COR-L47 (cell line): Measurements from ENCODE around the gene VWA1.
"Not testable (repeated sequence)": the region's sequence is repeated elsewhere in the genome, so short reads cannot be mapped to it uniquely, and the experiment has no call there.

Experiments
- DNase-seq: peaks from one replicate; lab custom pipeline; 2025; lab: John Stamatoyannopoulos, UW

Gene VWA1

DNA sequence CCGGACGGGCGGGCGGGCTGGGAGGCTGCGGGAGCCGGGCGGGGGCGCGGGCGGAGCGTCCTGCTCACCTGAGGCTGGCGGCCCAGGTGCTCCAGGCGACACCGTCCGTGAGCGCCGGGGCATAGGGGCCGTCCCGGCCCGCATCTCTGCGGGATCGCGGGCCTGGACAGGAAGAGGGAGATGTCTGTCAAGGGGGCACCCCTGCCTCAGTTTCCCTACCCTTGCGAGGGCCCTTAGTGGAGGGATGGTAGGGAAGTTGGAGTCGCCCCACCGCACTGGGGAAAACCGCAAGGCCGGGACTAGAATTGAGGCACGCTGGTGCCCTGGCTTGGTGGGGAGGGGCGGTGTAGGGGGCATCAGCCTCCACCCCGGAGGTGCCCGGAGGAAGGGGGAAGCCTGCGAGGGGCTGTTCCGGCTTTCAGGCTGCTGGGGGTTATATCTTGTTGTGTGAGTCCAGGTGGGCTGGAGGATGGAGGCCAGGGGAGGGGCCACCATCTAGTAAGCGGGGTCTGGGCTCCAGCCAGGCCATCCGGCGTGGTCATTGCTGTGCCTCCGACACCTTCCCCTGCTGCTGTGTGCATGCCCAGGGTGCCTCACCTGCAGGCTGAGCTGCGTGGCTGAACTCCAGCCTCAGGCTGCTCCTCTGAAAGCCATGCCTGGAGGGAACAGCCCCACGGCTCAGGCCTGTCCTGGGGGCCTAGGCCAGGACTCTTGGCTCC, 580 bp downstream of the VWA1 start:
- DNase-seq = no peak

DNA sequence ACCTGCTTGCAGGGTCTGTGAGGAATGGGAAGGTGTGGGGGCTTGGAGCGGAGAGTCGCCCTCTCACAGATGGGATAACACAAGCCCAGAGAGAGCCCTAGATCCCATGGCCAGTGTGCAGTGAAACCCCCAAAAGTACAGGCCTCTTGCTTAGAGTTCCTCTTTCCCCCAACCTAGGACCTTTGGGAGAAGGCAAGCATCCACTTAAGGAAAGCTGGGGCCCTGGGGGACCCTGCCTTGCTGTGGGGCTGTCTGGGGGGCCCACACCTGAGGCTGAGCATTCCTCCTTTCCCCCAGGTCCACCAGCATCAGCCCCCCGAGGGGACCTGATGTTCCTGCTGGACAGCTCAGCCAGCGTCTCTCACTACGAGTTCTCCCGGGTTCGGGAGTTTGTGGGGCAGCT, 1.1 kb downstream of the VWA1 start:
- DNase-seq = no peak

DNA sequence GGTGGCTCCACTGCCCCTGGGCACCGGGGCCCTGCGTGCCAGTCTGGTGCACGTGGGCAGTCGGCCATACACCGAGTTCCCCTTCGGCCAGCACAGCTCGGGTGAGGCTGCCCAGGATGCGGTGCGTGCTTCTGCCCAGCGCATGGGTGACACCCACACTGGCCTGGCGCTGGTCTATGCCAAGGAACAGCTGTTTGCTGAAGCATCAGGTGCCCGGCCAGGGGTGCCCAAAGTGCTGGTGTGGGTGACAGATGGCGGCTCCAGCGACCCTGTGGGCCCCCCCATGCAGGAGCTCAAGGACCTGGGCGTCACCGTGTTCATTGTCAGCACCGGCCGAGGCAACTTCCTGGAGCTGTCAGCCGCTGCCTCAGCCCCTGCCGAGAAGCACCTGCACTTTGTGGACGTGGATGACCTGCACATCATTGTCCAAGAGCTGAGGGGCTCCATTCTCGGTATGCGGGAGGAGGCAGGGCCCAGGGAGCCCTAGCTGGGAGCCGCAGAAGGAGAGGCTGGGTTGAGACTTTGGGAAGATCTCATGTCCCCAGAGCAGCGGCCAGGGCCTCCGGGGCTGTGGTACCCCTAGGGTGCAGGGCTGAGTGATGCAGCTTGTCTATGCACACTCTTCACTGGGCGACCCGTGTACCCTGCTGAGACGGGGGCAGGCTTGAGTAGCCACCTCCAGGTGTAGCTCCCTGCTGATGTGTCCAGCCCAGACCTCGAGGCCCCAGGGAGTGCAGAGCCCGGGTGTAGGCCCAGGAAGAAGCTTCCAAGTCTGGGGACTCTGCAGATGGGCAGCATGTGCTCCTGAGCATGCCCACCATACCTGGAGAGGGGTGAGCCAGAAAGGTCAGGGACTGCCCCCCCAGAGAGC, 1.8 kb downstream of the VWA1 start:
- no peak for DNase-seq

DNA sequence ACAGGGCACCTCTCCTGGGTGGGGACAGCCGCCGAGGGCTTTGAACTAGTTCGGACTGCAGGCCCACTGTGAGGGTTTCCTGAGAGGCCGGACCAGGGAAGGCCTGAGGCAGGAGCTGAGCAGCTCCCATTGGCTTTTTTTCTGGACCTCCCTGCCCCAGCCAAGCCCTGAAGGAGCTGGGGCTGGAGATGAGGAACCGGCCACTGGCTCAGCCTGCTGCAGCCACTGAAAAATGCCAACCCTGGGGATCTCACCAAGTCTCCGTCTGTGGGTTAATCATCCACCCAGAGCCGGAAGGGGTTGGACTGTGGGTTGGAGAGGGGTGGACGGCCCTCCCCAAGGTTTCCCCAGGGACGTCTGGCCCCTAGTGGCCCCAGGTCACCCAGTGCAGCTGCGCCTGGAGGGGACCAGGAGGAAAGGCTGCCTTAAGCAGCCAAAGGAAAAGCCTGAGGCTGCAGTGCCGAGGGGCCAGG, 2.5 kb downstream of the VWA1 start:
- DNase-seq = no peak

DNA sequence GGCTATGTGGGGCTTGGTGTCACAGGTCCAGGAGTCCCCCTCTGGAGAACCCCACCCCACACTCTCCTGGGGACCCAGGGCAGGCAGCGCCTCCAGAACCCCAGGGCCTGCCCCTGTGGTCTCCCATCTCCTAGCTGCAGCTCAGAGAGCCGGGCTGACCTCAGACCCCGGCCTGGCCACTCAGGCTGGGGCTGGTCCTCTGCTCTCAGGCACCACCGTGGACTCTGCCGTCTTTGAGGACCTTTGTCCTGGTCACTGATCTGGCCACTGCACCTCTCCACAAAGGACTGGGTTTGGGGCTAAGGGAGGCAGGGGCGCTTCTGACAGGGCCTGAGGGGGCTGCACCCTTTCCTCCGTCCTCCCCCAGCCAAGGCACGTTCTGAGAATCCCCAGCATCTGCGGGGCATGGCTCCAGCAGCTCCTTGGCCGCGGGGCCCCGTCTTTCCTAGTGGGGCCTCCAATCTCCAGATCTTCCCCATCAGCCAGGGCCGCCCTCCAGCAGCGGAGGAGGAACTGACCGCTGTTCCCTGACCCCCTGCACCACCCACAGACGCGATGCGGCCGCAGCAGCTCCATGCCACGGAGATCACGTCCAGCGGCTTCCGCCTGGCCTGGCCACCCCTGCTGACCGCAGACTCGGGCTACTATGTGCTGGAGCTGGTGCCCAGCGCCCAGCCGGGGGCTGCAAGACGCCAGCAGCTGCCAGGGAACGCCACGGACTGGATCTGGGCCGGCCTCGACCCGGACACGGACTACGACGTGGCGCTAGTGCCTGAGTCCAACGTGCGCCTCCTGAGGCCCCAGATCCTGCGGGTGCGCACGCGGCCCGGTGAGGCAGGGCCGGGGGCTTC, 3.3 kb downstream of the VWA1 start:
- no peak for DNase-seq

DNA sequence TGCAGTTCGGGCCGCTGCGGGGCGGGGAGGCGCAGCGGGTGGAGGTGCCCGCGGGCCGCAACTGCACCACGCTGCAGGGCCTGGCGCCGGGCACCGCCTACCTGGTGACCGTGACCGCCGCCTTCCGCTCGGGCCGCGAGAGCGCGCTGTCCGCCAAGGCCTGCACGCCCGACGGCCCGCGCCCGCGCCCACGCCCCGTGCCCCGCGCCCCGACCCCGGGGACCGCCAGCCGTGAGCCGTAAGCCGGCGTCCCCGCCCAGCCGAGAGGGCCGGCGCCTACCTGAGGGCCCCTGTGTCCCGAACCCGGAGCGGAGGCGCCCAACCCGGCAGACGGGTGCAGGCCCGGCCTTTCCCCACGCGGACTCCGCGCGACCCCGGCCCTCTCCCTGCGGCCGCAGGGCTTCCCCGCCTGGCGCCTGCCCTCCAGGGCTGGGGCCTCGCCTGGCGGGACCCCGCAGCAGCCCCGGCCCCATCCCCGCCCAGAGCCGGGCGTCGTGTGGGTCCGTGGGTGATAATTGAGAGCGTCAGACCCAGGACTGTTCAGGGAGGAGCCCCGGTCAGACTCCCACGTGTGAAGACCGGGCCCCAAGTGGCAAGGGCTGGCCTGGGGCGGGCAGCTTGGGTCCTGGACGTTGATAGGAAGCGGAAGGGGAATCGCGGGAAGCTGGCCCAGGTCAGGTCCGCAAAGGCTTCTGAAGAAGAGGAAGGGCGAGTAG, 4.2 kb downstream of the VWA1 start:
- DNase-seq = no peak

DNA sequence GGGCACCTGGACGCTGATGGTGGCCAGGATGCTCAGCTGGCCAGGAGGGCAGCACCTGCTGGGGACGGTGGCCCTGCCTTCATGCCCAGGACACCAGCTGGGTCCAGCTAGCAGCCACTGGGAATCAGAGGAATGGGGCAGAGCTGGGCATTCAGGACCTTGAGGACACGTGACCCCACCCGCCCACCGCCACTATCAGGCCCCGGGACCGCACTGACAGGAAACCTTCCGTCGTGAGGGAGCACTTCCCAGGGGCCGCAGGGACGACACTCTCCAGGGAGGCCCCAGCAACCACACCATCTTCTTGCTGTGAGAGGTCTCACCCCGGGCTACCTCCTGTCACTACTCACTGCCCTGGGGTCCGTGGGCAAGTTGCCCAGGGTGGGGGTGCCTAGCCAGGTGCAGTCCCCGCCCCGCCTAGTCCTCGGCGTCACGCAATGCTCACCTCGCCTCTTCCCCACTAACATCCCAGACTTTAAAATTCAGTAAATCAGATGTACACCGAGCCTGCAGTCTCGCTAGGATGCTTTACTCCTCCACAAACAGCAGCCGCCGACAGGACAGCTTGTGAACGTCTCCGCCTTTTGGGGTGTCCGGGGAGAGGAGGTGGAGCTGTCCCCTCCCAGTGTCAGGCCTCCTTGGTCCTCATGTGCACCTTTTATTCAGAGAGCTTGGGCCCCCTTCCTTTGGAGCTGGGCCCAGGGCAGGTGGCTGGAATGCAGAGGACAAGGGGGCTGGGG, 4.9 kb downstream of the VWA1 start:
- no peak for DNase-seq

DNA sequence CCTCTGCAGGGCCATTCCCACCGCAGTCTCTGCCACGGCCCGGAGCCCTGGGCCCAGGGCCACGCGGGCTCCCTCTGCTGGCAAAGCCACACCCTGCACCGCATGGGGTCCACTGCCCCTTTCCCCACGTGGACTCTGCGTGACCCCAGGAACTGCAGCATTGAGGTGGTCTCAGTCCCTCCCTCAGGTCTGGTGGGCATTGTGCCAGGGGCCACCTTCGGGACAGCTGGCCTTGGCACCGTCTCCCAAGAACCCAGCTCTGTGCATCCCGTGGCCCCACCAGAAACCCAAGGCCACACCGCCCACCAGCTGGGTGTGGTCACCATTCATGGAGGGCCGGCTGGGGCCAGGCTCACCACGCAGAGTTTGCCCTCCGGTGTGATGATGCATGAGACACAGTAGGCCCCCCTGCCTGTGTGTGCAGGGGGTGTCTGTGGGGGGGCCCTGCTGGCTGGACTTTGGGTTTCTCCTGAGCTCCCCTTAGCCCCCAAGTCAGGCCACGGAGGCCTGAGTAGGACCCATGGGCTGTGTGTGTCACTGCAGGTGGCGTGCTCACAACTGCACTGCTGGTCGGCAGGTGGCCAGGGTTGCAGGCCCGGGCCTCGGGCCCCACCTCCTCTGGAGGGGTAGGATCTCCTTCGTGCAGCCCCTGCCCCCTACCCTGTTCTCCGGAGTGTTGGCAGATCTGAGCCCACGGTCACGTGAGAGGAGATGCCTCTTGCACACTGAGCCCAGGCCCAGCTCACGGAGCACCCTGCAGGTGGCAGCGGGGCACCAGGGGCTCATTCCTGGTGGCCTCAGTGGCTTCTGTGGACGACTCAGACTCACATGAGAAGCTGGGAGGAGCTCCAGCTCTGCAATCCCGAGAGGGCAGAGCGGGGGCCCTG, 5.8 kb downstream of the VWA1 start:
- no peak for DNase-seq

DNA sequence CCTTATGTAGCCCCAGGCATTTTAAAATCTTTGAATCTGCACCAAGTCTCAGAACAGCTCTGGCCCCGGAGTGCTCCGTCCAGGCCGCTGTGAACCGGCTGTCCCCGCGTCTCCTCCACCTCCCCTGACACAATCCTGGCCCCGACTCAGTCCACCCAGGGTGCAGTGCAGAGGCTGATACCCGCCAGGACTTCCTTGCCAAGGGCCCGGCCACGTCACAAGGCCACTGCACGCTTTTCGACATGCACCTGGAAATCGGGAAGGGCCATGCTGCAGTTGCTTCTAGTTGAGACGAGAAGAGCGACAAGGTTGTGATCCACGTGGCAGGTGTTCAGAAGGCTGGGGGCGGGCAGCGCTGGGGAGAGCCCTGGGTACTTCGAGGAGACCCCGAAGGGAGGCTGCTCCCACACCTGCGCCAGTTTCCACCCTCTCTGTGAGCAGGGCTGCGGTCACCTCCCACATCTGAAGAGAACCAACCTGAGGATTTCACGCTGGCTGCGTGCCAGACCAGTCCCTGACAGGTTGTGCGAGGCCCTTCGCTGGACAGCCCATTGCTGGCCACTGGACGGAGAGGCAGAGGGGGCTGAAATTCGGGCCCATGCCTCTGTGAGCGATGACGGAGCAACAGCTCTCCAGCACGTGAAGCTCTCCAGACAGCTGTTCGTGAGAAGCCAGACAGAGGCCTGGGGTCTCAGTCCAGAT, 6.7 kb downstream of the VWA1 start:
- no peak for DNase-seq

DNA sequence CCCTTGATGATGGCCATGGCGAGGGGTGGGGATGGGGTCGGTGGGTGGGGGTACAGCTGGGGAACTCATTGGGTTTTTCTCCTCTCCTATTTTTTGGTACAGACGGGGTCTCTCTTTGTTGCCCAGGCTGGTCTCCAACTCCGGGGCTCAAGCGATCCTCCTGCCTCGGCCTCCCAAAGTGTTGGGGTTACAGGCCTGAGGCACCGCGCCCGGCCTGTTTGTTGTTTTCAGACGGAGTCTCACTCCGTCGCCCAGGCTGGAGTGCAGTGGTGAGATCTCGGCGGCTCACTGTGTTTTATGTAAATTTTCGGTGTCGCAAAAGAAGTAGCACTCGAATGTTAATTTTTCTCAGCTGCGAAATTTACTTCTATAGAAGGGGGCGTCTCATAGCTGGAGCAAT, 11.1 kb downstream of the VWA1 start:
- not testable (repeated sequence) for DNase-seq

DNA sequence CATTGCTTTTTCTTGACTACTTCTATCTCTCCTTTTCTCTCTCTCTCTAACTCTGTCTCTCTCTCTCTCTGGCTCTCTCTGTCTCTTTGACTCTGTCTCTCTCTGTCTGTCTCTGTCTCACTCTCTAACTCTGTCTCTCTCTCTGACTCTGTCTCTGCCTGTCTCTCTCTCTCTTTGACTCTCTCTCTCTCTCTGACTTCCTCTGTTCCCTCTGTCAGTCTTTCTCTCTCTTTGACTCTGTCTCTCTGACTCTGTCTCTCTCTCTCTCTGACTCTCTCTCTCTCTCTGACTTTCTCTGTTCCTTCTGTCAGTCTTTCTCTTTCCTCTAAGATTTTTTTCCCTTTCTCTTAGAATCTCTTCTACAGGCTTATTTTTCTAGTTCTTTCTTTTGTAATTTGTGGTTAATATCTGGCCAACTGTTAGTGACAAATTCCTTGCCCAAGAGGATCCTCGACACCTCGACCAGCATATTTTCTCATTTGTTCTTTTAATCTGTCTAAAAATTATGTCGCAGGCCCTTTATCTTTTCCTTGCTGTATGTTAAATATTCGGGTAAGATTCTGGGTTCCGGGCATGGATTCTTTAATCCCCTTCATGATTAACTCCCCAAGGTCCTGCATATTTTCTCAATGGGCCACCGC, 13.7 kb downstream of the VWA1 start, which contains the start of gene ATAD3C:
Gene ATAD3C (plus strand): TSS at position 591 of the 641 bp plus-strand sequence. CDS start 995 bp downstream, outside the sequence.
- DNase-seq = no peak

DNA sequence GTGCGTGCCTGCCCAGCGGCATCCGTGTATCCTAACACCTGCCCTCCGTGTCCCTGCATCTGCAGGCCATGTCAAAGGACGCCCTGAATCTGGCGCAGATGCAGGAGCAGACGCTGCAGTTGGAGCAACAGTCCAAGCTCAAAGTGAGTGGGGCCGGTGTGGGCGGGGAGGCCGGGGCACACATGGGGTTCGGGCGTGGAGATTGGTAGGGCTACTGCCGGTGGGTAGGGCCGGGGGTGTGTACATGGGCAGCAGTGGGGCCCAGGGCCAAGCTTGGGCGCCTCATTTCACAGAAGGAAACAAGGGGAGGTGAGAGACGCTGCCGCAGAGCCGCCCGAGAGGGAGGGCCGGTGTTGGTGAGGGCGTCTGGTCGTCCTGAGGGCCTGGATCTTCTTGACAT, 15.1 kb downstream of the VWA1 start:
- not testable (repeated sequence) for DNase-seq

DNA sequence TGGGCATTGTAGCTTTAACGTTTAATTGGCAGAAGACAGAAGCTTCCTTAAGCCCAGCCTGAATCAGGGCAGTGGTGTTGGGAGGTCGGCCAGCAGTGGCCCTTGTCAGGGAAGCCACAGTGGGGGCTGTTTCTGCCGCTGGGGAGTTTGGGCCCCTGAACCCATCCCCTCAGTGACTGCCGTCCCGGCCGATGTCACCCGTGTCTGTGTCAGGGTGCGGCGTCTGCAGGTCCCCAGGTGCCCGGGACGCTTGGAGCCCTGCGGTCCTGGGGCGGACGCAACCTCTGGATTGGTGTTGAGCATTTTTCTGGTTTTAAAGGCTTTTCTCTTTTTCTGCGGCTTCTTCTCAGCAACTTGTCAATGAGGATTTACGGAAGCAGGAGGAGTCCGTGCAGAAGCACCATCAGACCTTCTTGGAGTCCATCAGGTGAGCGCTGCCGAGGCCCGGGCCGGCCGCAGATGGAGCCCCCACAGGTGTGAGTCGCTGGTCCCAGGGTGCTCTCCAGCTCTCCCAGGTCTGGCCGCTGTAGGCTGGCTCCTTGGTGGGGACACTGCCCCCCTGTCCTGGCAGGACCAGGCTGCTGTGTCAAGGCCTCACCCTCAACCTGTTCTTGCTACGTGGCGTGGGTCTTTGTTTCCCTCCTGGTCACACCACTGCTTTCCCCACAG, 16.3 kb downstream of the VWA1 start:
- DNase-seq = no peak

DNA sequence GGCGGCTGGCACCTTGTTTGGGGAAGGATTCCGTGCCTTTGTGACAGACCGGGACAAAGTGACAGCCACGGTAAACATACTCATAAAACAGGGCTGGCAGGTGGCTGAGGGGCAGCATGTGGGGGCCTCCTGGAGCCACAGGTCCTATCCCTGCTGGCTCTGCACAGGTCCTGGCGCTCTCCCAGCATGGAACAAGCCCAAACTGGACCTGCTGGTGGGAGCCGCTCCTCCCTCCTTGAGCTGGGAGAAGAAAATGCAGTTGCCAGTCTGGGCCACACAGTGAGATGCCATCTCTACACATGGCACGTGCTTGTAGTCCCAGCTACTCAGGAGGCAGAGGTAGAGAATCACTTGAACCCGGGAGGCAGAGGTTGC, 16.9 kb downstream of the VWA1 start:
- peak; percentile 69 for DNase-seq

DNA sequence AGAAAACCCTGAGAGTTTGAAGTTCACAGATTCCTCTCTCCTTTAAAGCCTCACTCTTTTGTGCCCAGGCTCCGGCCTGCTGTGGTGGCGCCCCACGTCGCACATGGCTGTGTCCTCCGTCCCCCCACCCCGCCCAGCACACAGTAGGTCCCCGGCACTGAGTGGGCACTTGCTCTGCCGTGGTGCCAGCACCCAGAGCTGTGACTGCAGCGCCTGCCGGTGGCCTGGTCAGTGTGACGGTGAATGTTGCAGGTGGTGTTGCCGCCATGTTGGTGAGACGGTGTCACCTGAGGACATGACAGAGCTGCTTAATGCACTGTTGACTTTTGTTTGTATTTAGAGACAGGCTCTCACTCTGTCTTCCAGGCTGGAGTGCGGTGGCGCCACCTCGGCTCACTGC, 17.4 kb downstream of the VWA1 start:
- no peak for DNase-seq

DNA sequence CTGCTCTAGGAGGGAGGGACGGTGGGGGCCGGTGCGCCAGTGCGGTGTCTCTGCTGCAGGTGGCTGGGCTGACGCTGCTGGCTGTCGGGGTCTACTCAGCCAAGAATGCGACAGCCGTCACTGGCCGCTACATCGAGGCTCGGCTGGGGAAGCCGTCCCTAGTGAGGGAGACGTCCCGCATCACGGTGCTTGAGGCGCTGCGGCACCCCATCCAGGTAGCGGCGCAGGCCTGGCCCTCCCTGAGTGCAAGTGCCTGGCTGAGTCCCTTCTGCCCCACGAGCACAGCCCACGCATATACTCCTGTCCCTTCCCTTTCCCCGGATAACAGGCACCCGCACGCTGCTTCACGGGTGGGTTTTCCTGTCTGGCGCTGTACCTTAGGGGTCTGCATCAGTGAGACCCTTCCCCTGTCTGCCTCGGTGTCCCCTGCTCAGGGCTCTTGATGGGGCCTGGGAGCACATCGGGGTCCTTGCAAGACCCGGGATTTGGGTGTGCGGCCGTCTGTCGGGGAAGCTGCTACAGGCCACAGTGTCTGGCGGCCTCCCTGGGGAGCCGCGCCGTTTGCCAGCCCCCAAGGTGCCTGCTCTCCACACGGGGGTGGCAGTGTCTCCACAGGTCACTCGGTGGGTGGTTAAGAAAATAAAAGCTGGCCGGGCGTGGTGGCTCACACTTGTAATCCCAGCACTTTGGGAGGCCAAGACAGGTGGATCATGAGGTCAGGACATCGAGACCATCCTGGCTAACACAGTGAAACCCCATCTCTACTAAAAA, 19.0 kb downstream of the VWA1 start:
- not testable (repeated sequence) for DNase-seq

DNA sequence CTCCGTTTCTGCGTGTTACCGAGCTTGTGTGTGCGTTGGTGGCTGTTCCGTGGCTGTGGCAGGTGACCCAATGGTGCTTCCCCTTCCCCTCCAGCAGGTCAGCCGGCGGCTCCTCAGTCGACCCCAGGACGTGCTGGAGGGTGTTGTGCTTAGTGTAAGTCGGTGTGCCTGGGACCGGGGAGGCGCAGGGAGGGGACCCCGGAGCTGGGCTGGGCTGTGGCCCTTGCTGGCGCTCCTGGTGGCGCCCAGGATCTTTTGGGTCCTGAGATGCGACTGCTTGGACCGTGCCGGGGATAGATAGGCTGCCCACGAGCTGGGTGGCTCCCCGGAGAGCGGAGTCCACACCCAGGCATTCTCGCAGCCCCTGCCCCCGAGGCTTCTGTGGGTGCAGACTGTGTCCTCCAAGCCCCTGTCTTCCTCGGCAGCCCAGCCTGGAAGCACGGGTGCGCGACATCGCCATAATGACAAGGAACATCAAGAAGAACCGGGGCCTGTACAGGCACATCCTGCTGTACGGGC, 19.9 kb downstream of the VWA1 start:
- DNase-seq = no peak
